Measurements from ENCODE around the gene UBE2S. TPM values are rescaled to one million over a fixed set of nuclear protein-coding genes. Genes with fewer than 3 reads are reported as not detected.

Gene UBE2S
- total RNA-seq, 1 experiment from 2014 or later = 587 TPM

- Histone ChIP-seq H3K36me3 (ENCODE audit: insufficient read depth, low read length, poor library complexity, severe bottlenecking) (peaks cover 31% of the 10 kb centered on the region), H3K4me1 (ENCODE audit: insufficient read depth, low read length, poor library complexity, severe bottlenecking) (peaks cover 22% of the 10 kb centered on the region), H3K27me3 (replicated peaks; ENCODE audit: insufficient read depth, low read depth, low read length, poor library complexity) (no peaks in the 10 kb centered on the region), H3K9me3 (ENCODE audit: low read depth, low read length, poor library complexity, severe bottlenecking) (no peaks in the 10 kb centered on the region), H3K27ac (ENCODE audit: low read depth, low read length, poor library complexity, severe bottlenecking) (no peak overlapping the region), H3K4me3 (ENCODE audit: low read depth, low read length, poor library complexity, severe bottlenecking) (no peak overlapping the region)
- ChIA-PET CTCF (no interaction called here), POLR2A (ENCODE audit: low non-redundant PET) (no interaction called here)
- BruUV-seq (replicated peaks) = no TSS peak
- no peak for DNase-seq (ENCODE audit: low spot score)
- intact Hi-C loops (cut with micrococcal nuclease; ENCODE audit: unreplicated experiment) = no loop called here
- no peak for TF ChIP-seq EZH2 (IDR thresholded peaks at IDR 0.05; ENCODE audit: borderline replicate concordance, low read depth, low read length, poor library complexity, severe bottlenecking)
- TF ChIP-seq, protein P1, sequence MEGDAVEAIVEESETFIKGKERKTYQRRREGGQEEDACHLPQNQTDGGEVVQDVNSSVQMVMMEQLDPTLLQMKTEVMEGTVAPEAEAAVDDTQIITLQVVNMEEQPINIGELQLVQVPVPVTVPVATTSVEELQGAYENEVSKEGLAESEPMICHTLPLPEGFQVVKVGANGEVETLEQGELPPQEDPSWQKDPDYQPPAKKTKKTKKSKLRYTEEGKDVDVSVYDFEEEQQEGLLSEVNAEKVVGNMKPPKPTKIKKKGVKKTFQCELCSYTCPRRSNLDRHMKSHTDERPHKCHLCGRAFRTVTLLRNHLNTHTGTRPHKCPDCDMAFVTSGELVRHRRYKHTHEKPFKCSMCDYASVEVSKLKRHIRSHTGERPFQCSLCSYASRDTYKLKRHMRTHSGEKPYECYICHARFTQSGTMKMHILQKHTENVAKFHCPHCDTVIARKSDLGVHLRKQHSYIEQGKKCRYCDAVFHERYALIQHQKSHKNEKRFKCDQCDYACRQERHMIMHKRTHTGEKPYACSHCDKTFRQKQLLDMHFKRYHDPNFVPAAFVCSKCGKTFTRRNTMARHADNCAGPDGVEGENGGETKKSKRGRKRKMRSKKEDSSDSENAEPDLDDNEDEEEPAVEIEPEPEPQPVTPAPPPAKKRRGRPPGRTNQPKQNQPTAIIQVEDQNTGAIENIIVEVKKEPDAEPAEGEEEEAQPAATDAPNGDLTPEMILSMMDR (conservative IDR thresholded peaks at IDR 0.05; ENCODE audit: low read depth, low read length) = no peak
Measured at GRCh38 chr19:55391702-55392615, 15.6 kb downstream of the UBE2S start.

DNA sequence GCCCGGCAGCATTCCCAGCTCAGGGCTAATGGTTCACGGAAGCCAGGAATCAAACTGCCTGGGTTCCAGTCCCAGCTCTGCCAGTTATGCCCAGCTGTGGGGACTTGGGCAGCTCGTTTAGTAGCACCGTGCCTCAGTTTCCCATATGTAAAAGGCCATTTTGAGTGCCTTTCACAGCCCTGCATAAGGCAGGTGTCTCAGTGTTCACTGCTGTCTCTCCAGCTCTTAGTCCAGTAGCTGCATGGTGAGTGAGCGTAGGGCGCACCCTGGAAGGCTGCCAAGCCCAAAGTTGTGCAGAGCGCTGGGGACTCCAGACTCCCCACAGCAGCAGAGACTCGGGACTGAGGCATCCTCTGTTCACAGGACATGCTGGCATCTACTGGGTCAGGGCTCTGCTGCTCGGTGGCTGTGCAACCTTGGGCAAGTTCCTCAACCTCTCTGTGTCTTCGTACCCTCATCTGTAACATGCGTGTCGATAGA, 16.4 kb downstream of the UBE2S start:
- CTCF ChIA-PET = no interaction called here
- Histone ChIP-seq H3K27ac (ENCODE audit: low read depth, low read length, poor library complexity, severe bottlenecking) (no peak overlapping the region), H3K4me3 (ENCODE audit: low read depth, low read length, poor library complexity, severe bottlenecking) (no peak overlapping the region), H3K4me1 (ENCODE audit: insufficient read depth, low read length, poor library complexity, severe bottlenecking) (peaks cover 22% of the 10 kb centered on the region), H3K27me3 (replicated peaks; ENCODE audit: insufficient read depth, low read depth, low read length, poor library complexity) (no peaks in the 10 kb centered on the region), H3K9me3 (ENCODE audit: low read depth, low read length, poor library complexity, severe bottlenecking) (no peaks in the 10 kb centered on the region), H3K36me3 (ENCODE audit: insufficient read depth, low read length, poor library complexity, severe bottlenecking) (peaks cover 38% of the 10 kb centered on the region)
- TF ChIP-seq EZH2 (IDR thresholded peaks at IDR 0.05; ENCODE audit: borderline replicate concordance, low read depth, low read length, poor library complexity, severe bottlenecking) = no peak
- TF ChIP-seq, protein P1 (conservative IDR thresholded peaks at IDR 0.05; ENCODE audit: low read depth, low read length) = no peak
- DNase-seq (ENCODE audit: low spot score) = no peak
- intact Hi-C loops (cut with micrococcal nuclease; ENCODE audit: unreplicated experiment) = no loop called here
- POLR2A ChIA-PET (ENCODE audit: low non-redundant PET) = no interaction called here
- BruUV-seq (replicated peaks) = no TSS peak

GRCh38 chr19:55390461-55390880, 17.1 kb downstream of the UBE2S start:
- H3K9me3 ChIP-seq (ENCODE audit: low read depth, low read length, poor library complexity, severe bottlenecking) = no peaks in the 10 kb centered on the region
- peaks cover 38% of the 10 kb centered on the region for H3K36me3 ChIP-seq (ENCODE audit: insufficient read depth, low read length, poor library complexity, severe bottlenecking)
- TF ChIP-seq, protein P1 (conservative IDR thresholded peaks at IDR 0.05; ENCODE audit: low read depth, low read length) = no peak
- no peak for TF ChIP-seq EZH2 (IDR thresholded peaks at IDR 0.05; ENCODE audit: borderline replicate concordance, low read depth, low read length, poor library complexity, severe bottlenecking)
- H3K4me1 ChIP-seq (ENCODE audit: insufficient read depth, low read length, poor library complexity, severe bottlenecking) = peaks cover 22% of the 10 kb centered on the region
- CTCF ChIA-PET = no interaction called here
- intact Hi-C loops (cut with micrococcal nuclease; ENCODE audit: unreplicated experiment) = no loop called here
- no peak overlapping the region for H3K27ac ChIP-seq (ENCODE audit: low read depth, low read length, poor library complexity, severe bottlenecking)
- H3K4me3 ChIP-seq (ENCODE audit: low read depth, low read length, poor library complexity, severe bottlenecking) = no peak overlapping the region
- BruUV-seq (replicated peaks) = no TSS peak
- no peaks in the 10 kb centered on the region for H3K27me3 ChIP-seq (replicated peaks; ENCODE audit: insufficient read depth, low read depth, low read length, poor library complexity)
- POLR2A ChIA-PET (ENCODE audit: low non-redundant PET) = interaction anchor here (0.6 kb wide), 1 partner anchor 17 kb away, joined by 3 read pairs; the partner anchor contains the start of gene UBE2S
- DNase-seq (ENCODE audit: low spot score) = peak; percentile 49

Data from A673 (cell line).